ENCODE results near the gene AMBRA1. TPM values are rescaled to one million over a fixed set of nuclear protein-coding genes. Genes with fewer than 3 reads are reported as not detected.

AMBRA1 gene
- total RNA-seq, 3 donors from 2014 or later: 32.5 to 38.9 (median 34.1) TPM

- Histone ChIP-seq H3K9me3 (no peaks in the 10 kb centered on the region), H3K27me3 (no peaks in the 10 kb centered on the region), H3K4me3 (no peak overlapping the region), H3K36me3 (no peaks in the 10 kb centered on the region), H3K4me1 (no peaks in the 10 kb centered on the region), H3K27ac (no peak overlapping the region)
- intact Hi-C loops (cut with DNase I; ENCODE audit: low total_unique reads): no loop called here
- DNase-seq (ENCODE audit: low spot score in 2 of 2): no peak
- TF ChIP-seq POLR2A (IDR thresholded peaks at IDR 0.05) (no peak), CTCF (IDR thresholded peaks at IDR 0.05) (no peak), POLR2AphosphoS5 (IDR thresholded peaks at IDR 0.05) (no peak)
Measured at GRCh38 chr11:46497498-46497897, 96.3 kb downstream of the AMBRA1 start.

DNA sequence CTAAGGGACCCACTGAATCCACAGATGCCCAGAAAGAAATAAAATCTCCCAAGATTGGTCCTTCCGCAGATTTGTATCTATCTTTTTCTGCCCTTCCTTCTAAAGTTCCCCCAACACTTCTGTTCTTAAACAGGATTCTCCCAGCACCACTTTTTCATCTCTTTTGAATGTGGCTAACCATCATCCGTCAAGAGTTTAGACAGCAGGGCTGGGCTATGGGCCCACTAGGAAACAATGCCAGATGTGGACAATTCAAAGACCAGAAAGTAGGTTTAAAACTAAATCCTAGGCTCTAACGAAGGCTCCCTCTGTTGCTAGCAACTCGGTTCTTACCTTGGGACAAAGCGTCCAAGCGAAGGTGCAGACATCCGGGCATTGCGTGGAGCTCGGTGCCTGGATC lies 100.0 kb downstream of the AMBRA1 start:
- intact Hi-C loops (cut with DNase I; ENCODE audit: low total_unique reads): no loop called here
- Histone ChIP-seq H3K36me3 (no peaks in the 10 kb centered on the region), H3K27me3 (no peaks in the 10 kb centered on the region), H3K9me3 (no peaks in the 10 kb centered on the region), H3K4me3 (no peak overlapping the region), H3K4me1 (no peaks in the 10 kb centered on the region), H3K27ac (peak overlapping the region; percentile 4 to 19)
- TF ChIP-seq CTCF (IDR thresholded peaks at IDR 0.05) (no peak), POLR2A (IDR thresholded peaks at IDR 0.05) (no peak), POLR2AphosphoS5 (IDR thresholded peaks at IDR 0.05) (no peak)
- no peak for DNase-seq (ENCODE audit: low spot score in 2 of 2)

GRCh38 chr11:46492532-46492931 lies 101.3 kb downstream of the AMBRA1 start:
- H3K9me3 ChIP-seq: no peaks in the 10 kb centered on the region
- TF ChIP-seq CTCF (IDR thresholded peaks at IDR 0.05) (no peak), POLR2AphosphoS5 (IDR thresholded peaks at IDR 0.05) (no peak), POLR2A (IDR thresholded peaks at IDR 0.05) (no peak)
- H3K27me3 ChIP-seq: no peaks in the 10 kb centered on the region
- intact Hi-C loops (cut with DNase I; ENCODE audit: low total_unique reads): no loop called here
- H3K4me3 ChIP-seq: no peak overlapping the region
- H3K27ac ChIP-seq: peak overlapping the region in 1 of 2 donors; percentile 10
- no peaks in the 10 kb centered on the region for H3K4me1 ChIP-seq
- no peak for DNase-seq (ENCODE audit: low spot score in 2 of 2)
- no peaks in the 10 kb centered on the region for H3K36me3 ChIP-seq

- no peaks in the 10 kb centered on the region for H3K36me3 ChIP-seq
- no peak overlapping the region for H3K4me3 ChIP-seq
- no peaks in the 10 kb centered on the region for H3K9me3 ChIP-seq
- TF ChIP-seq CTCF (IDR thresholded peaks at IDR 0.05): no peak
- TF ChIP-seq POLR2A (IDR thresholded peaks at IDR 0.05): no peak
- TF ChIP-seq POLR2AphosphoS5 (IDR thresholded peaks at IDR 0.05): no peak
- H3K27ac ChIP-seq: peak overlapping the region in 1 of 2 donors; percentile 68
- H3K4me1 ChIP-seq: no peaks in the 10 kb centered on the region
- no peaks in the 10 kb centered on the region for H3K27me3 ChIP-seq
- intact Hi-C loops (cut with DNase I; ENCODE audit: low total_unique reads): no loop called here
- DNase-seq (ENCODE audit: low spot score in 2 of 2): no peak
Measured at GRCh38 chr11:46491661-46492330, 102.0 kb downstream of the AMBRA1 start.

- Histone ChIP-seq H3K4me1 (no peaks in the 10 kb centered on the region), H3K36me3 (no peaks in the 10 kb centered on the region), H3K27me3 (no peaks in the 10 kb centered on the region), H3K4me3 (no peak overlapping the region), H3K9me3 (no peaks in the 10 kb centered on the region), H3K27ac (no peak overlapping the region)
- intact Hi-C loops (cut with DNase I; ENCODE audit: low total_unique reads): no loop called here
- TF ChIP-seq POLR2A (IDR thresholded peaks at IDR 0.05) (no peak), POLR2AphosphoS5 (IDR thresholded peaks at IDR 0.05) (no peak), CTCF (IDR thresholded peaks at IDR 0.05) (no peak)
- DNase-seq (ENCODE audit: low spot score in 2 of 2): no peak
Measured at GRCh38 chr11:46490666-46491065, 103.2 kb downstream of the AMBRA1 start.

Data from breast epithelium (tissue), 4 donors.